TTC549 (cell line): ENCODE measurements around the gene CXorf38.
"Not testable (repeated sequence)": the region's sequence is repeated elsewhere in the genome, so short reads cannot be mapped to it uniquely, and the experiment has no call there.

Experiments
- FAIRE-seq: peaks from 2 replicates; lab custom pipeline; 2012; peaks lifted over from hg19 to GRCh38; lab: Jason Lieb, UNC

The CXorf38 gene

DNA sequence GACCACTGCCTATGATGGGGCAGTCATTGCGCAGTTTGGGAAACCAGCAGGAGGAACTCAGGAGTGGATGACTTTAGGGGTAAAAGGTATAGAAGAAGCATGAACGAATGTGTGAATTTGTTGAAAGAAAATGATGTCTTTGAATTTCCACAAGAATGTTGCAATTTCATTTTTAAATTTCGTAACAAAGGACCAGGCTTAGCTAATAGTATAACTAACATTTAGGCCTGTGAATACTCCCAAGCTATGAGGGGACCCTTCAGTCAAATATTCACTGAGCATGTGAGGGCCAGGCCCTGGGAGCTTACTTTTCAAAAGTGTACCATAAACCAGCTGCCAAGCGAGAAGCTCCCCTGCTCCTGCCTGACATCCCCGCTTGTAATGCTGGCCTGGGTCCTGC, 18.9 kb downstream of the CXorf38 start:
- no peak for FAIRE-seq

DNA sequence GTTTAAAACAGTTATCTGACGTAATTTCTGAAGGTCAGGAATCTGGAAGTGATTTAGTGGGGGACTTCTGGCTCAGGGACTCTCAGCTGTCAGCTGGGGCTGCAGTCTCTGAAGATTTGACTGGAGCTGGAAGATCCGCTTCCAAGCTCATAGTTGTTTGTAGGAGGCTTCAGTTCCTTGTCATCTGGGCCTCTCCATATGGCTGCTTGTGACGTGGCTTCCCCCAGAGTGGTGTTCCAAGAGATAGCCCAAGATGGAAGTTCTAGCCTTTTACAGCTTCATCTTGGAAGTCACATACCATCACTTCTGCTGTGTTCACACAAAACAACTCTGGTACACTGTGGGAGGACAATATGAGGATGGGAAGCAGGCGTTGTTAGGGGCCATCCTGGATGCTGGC, 22.1 kb downstream of the CXorf38 start:
- no peak for FAIRE-seq

DNA sequence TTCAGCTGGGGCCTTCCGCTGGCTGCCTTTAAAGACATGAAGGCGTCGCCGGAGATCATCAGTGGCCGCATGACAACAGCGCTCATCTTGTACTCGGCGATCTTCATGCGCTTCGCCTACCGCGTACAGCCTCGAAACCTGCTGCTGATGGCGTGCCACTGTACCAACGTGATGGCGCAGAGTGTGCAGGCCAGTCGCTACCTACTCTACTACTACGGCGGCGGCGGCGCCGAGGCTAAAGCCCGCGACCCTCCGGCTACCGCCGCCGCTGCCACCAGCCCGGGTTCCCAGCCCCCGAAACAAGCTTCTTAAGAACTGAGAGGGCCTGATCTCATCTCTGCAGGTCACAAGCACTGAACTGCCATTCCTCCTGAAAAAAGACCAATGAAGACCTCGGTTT, 23.7 kb downstream of the CXorf38 start:
- FAIRE-seq = no peak

DNA sequence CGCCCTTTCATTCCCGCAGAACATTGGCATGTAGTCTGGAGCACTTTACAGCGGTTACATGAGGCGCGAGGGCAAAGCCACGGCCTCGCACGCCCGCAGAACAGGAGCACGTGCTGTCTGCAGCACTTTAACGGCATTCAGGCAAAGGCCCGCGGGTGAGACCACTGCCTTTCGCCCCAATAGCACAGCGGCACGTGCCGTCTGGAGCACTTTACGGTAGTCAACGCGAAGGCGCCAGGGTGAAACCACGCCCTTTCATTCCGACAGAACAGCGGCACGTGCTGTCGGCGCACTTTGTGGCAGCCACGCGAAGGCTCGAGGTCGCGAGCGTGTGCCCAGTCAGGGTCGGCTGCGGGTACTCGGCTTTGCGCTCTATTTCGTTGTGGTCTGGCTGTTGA, 24.2 kb downstream of the CXorf38 start, which contains the start of gene MPC1L:
Gene MPC1L (plus strand): TSS at position 290 of the 398 bp plus-strand sequence. CDS start 138 bp downstream, outside the sequence.
- no peak for FAIRE-seq

DNA sequence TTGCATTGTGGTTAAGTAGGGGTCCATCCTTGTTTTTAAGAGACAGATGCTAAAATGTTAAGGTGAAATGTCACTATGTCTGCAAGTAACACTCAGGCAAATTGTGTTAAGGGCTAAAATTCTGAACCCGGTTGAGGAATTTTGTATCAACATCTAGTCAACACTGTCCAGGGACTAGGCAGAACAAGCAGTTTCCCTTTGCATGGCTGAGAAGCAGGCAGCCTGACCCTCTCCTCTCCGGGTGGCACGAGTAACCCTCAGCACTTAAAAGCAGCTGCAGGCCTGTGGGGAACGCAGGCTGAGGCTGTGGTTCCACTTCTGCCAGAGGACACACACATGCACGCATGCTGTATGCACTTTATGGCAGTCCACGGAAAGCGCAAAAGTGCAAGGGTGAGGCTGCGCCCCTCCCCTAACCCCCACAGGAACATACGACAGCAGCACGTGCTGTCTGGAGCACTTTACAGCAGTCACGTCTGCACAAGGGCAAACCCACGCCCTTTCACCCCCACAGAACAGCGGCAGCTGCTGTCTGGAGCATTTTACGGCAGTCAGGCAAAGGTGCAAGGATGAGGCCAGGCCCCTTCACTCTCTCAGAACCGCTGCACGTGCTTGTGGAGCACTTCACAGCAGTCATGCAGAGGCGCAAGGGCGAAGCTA, 24.8 kb downstream of the CXorf38 start:
- FAIRE-seq = no peak

DNA sequence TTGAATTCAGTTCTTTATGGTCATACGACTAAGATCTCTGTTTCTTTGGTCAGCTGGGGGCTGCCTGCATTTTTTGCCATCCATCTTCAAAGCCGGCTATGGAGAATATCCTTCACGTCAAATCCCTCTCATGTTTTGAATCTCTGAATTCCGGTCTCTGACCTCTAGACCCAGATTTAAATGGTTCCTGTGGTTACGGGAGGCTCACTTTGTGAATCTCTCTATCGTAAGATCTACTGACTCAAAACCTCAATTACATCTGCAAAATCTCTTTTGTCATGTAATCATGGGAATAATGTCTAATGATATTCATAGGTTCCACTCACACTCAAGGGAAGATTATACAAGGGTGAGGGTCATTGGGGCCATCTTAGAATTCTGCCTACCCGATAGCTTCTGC, 29.8 kb downstream of the CXorf38 start:
- FAIRE-seq = no peak

DNA sequence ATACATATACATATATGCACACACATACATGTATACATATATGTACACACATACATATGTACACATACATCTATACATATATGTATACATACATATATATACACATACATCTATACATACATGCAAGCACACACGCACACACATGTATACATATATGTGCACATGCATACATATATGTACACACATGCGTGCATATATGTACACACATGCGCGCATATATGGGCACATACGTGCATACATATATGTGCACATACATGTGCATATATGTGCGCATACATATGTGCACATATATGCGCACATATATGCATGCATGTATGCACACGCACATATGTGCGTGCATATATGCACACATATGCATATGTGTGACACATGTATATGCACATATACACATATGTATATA, 31.4 kb downstream of the CXorf38 start:
- FAIRE-seq = no peak

DNA sequence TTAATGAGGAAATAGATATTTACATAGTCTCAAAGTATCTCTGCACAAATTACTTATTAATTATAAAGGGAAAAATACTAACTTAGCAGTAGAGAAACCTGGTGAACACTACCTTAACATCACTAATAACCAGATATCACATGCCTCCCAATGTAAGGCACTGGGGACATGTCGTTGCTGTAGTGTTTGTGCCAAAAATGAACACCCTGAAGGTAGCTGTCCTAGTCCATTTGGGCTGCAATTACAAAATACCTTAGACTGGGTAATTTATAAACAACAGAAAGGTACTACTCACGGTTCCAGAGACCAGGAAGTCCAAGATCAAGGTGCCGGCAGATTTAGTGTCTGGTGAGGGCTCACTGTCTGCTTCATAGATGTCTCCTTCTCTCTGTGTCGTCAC, 34.9 kb downstream of the CXorf38 start:
- FAIRE-seq = no peak

DNA sequence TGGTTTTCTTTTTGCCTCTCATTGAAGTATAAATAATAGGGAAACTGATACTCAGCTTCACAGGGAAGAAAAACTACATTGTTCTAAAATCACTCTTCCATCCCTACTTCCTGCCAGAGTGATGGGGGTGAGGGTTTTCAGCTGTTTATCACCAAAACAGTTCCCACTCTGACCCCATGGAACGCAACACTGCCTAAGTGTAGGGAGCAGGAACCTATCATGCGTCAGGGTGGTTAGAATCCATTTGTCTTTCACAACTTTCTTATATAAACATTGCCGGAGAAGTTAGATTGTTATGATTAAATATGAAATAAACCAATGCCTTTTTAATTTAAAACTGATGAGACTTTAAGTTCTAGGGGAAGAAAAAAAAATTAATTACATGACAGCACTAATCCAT, 40.0 kb downstream of the CXorf38 start:
- no peak for FAIRE-seq

DNA sequence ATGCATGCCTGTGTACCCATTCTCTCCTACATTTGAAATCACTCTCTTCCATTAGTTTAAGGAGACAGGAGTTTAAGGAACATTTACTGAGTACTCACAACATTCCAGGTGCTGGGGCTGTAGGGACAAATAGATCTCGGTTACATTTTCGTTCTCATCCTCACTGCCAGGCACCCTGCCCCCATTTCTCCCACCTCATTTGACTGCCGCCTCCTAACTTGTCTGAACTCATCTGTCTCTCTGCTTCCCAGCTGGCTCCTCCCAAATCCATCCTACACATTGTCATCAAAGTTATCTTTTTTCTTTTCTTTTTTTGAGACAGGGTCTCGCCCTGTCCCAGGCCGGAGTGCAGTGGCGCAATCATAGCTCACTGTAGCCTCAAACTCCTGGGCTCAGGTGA, 43.9 kb downstream of the CXorf38 start:
- FAIRE-seq = no peak

DNA sequence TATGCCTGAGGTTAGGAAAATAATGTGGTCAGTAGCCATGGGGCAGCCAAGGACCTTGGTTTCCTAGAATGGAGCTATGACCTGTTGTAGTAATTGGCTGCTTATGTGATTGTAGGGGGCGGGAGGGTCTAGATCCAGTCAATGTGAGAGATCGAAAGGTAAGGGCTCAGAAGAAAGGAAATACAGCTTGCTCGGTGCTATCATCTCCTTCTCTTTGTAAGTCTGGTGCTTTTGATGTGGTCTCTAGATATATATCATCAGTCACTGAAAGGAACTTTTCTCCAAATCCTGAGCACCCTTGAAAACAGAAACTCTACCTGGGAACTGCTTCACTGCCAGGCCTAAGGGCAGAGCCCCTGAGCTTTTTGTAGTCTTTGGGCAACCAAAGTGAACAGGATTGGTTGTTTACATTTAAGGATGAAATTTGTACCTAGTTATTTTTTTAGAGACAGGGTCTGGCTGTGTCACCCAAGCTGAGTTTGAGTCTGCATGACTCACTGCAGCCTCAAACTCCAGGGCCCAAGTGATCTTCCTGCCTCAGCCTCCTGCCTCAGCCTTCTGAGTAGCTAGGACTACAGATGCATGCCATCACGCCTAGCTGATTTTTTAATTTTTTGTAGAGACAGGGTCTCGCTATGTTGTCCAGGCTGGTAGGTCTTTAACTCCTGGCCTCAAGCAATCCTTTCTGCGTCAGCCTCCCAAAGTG, 57.6 kb downstream of the CXorf38 start:
- not testable (repeated sequence) for FAIRE-seq

DNA sequence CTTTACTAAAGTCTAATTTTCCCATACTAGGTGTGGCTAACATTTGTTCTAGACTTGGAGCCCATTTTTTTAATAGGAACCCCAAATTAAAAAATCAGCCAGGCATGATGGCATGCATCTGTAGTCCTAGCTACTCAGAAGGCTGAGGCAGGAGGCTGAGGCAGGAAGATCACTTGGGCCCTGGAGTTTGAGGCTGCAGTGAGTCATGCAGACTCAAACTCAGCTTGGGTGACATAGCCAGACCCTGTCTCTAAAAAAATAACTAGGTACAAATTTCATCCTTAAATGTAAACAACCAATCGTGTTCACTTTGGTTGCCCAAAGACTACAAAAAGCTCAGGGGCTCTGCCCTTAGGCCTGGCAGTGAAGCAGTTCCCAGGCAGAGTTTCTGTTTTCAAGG, 59.7 kb downstream of the CXorf38 start:
- not testable (repeated sequence) for FAIRE-seq

DNA sequence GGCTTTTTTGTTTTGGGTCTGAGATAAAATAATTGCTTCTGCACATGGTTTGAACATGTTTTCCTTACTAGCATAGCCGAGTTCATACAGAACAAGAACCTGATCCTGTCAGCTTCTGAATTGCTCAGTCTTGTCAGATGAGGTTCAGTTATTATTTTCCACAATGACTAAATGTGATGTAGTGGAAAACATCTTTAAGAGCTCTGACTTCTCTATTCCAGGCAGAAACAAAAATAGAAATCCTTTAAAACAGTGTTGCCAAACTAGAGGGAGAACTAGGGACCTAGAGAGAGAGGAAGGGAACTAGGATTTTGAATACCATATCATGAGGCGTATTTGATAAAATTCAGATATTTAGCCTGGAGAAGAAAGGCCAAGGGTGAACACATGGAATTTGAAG, 64.5 kb downstream of the CXorf38 start:
- FAIRE-seq = no peak

DNA sequence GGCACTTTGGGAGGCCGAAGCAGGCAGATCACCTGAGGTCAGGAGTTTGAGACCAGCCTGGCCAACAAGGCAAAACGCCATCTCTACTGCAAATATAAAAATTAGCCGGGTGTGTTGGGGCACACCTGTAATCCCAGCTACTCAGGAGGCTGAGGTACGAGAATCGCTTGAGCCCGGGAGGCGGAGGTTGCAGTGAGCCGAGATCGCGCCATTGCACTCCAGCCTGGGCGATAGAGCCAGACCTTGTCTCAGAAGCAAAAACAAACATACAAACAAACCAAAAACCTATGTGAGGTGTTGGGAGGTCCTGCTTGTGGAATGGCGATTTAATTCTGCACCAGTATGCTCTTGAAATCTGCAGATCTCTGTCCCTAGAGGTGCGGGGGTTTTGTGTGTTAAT, 65.2 kb downstream of the CXorf38 start:
- FAIRE-seq = not testable (repeated sequence)

DNA sequence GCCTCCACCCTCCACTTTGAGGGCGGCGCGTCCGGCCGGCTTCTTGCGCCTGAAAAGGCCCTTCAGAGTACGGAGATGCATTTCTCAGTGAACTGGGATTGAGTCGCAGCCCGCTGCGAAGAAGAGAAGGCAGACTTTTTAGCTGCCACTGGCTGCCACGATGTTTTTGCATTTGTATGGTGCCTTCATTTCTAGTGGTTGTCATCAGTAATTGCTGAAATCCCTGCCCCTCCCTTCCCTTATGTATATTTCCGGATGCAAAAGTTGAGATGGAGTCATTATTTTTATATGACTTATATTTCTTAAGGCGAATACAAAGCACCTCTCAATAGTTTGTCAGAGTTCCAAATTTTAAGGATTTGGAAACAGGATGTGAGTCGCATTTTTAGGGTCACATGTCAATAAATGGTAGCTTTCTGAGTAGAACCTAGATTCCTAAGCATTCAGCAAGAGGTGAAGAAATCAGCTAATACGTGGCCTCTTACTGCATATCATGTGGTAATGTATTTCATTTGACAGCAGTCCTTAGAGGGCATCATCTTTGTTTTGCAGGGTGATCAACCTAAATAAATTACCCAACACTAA, 65.9 kb downstream of the CXorf38 start:
- no peak for FAIRE-seq

DNA sequence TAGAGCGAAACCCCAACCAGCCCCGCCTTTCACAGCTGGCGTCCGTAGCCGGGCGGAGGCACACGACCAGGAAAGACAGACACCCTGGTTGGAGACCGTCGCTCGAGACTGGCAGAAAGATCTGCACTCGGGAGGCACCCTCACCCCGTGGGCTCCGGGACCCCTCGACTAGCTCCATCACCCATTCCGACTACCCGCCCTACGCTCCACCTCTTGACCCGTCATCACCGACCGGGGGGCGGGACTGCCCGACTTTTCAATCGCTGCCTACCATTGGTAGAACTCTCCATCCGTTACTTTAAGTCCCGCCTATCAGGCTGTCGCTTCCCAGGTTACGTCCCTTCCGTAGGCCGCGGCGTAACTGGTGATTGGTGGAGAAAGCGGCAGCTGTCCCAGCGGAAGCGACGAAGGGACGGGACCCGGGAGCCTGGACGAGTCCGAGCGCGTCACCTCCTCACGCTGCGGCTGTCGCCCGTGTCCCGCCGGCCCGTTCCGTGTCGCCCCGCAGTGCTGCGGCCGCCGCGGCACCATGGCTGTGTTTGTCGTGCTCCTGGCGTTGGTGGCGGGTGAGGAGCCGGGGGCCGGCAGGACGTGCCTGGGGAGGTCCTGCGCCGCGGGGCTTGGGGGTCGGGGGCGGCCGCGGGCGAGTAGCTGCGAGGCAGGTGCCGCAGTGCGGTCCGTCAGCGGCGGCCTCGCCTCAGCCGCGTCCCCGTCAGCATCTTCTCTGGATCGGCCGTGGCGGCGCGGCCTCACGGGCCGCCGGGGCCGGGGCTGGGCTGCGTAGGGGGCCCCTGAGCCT, 66.6 kb downstream of the CXorf38 start, which contains the start of gene ATP6AP2:
Gene ATP6AP2 (plus strand): TSS at position 434 of the 799 bp plus-strand sequence. CDS start 96 bp downstream, at position 530.
- no peak for FAIRE-seq

DNA sequence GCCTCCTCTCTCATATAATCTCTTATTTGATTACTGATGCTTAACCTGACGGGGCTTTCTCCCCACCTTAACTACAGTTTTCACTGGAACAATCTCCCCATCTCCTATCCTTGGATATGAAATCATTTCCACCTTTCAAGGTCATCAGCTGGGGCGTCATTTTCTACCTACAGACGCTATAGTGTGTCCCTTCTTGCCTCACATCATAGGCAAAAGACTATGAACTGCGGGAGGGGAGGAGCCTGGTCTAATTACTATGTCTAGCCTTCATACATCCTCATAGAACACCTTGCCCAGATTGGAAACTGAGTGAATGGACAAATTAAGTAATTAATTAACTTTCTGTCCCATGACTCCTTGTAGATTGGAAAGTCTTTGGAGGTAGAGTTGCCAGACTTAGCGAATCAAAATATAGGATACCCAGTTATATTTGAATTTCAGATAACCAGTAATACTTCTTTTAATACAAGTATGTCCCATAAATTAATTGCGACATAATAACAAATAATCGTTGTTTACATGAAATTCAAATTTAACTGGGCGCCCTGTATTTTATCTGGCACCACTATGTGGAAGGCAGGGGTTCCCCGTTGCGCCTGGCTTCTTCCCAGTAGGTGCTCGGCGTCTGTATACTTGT, 67.3 kb downstream of the CXorf38 start:
- no peak for FAIRE-seq

DNA sequence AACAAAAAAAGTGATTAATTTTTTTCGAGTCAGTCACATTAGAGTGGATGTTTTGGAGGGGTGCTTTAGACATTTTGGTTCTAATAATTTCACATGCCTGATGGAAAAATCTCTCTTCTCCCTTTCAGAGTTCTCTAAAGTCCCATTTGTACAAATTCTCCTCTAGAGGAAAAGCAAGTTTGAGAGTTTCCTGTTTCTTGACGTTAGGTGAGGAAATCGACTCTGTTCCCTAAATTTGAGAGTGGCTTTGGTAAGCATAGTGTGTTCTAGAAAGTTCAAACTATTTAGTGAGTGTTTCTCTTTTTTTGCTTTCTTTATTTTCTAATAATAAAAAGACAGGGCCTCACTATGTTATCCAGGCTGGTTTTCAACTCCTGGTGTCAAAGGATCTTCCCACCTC, 68.2 kb downstream of the CXorf38 start:
- FAIRE-seq = no peak

DNA sequence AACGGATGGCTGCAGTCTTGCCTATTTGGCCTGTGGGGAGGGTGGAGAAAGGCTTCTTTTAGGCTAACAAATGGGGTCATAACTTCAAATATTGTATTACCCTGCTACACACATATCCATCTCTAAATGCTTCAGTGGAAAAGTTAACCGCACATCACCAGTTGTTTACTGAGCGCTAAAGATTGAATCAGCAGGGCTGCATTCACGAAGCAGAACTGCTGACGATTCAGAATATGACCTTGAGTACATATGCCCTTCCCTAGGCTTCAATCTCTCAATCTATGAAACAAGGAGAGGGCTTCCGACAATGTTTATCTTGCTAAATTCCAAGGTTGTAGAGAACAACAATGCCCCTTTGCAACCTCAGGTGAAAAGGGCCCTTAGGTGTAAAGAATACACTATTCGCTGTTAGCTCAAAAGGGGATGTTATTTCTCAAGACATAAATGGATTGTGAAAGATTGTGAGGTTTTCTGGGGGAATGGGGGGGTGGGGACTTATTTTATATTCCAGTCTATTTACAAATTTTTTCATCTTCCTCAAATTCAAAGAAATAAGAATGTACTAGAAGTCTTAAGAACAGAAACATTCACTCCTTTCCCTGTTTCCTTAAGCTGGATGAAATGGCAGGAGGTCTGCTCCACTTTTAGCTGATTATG, 69.2 kb downstream of the CXorf38 start:
- FAIRE-seq = no peak
